ENCODE data around the gene IER2.
"Not testable (repeated sequence)": the region's sequence is repeated elsewhere in the genome, so short reads cannot be mapped to it uniquely, and the experiment has no call there.

The IER2 gene

DNA sequence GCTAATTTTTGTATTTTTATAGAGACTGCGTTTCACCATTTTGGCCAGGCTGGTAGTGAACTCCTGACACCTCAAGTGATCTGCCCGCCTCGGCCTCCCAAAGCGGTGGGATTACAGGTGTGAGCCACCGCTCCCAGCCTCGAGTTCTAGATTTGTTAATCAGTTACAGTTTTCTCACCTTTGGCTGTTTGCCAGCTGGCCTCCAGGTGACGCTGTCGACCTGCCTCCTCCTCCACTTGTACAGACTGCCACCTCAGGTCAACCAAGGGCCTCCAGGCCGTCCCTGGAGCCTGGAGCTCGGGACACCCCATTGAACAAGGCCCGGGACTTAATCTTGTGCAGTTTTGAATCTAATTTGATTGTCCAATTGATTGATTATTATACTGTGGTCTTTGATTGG is 45.5 kb downstream of the IER2 start:
- Histone ChIP-seq H3K27me3 (ENCODE audit: insufficient read depth, low read length) (no peaks in the 10 kb centered on the region), H3K27ac (ENCODE audit: low read depth, low read length) (no peak overlapping the region)
- 61% methylated on average over 11 of the region's 11 CpGs for WGBS

GRCh38 chr19:13198634-13199033 is 48.4 kb downstream of the IER2 start:
- no peaks in the 10 kb centered on the region for H3K9me3 ChIP-seq (ENCODE audit: insufficient read depth, low read depth, low read length)
- H3K27me3 ChIP-seq (ENCODE audit: insufficient read depth, low read length) = no peaks in the 10 kb centered on the region
- no peak overlapping the region for H3K4me3 ChIP-seq (ENCODE audit: low read length)
- whole genome bisulfite sequencing = 91% methylated on average over 18 of the region's 18 CpGs
- H3K27ac ChIP-seq (ENCODE audit: low read depth, low read length) = no peak overlapping the region
- no peaks in the 10 kb centered on the region for H3K36me3 ChIP-seq (ENCODE audit: insufficient read depth, low read length)
- no peak overlapping the region for H3K9ac ChIP-seq (ENCODE audit: low read depth, low read length)
- no peaks in the 10 kb centered on the region for H3K4me1 ChIP-seq (ENCODE audit: insufficient read depth, low read length)

More for the DNA sequence above, 45.5 kb downstream of the IER2 start:
- no peaks in the 10 kb centered on the region for H3K4me1 ChIP-seq (ENCODE audit: insufficient read depth, low read length)
- H3K4me3 ChIP-seq (ENCODE audit: low read length) = no peak overlapping the region
- H3K9ac ChIP-seq (ENCODE audit: low read depth, low read length) = no peak overlapping the region
- no peaks in the 10 kb centered on the region for H3K9me3 ChIP-seq (ENCODE audit: insufficient read depth, low read depth, low read length)
- H3K36me3 ChIP-seq (ENCODE audit: insufficient read depth, low read length) = no peaks in the 10 kb centered on the region

GRCh38 chr19:13202112-13202511 is 51.9 kb downstream of the IER2 start:
- not testable (repeated sequence) for H3K36me3 ChIP-seq (ENCODE audit: insufficient read depth, low read length); H3K4me1 ChIP-seq (ENCODE audit: insufficient read depth, low read length); H3K4me3 ChIP-seq (ENCODE audit: low read length); H3K9ac ChIP-seq (ENCODE audit: low read depth, low read length); H3K27me3 ChIP-seq (ENCODE audit: insufficient read depth, low read length); H3K27ac ChIP-seq (ENCODE audit: low read depth, low read length); H3K9me3 ChIP-seq (ENCODE audit: insufficient read depth, low read depth, low read length)
- WGBS = 96% methylated on average over 7 of the region's 7 CpGs
